Astrocyte of the spinal cord (primary cell): ENCODE measurements around the gene SLC18A3.

Experiments used
- DNase-seq: peaks from one replicate; pipeline ENCODE4 v3.0.0; 2011; ENCODE audit warnings: low read depth, low spot score
- H3K4me3 ChIP-seq: 2 replicates; pipeline ENCODE4 v1.5.1; 2011; ENCODE audit warnings: low read depth, mild to moderate bottlenecking, low read length, moderate library complexity
- in situ Hi-C: cut with HindIII; loops from 2 replicates; pipeline ENCODE4 v1.10.0; 2017; ENCODE audit warnings: low sequenced_read_pairs
- TF ChIP-seq, protein P1 (sequence below): IDR thresholded peaks from 2 replicates; pipeline ENCODE4 v1.5.1; 2012; ENCODE audit warnings: low read depth, mild to moderate bottlenecking, low read length, inconsistent platforms

The SLC18A3 gene

DNA sequence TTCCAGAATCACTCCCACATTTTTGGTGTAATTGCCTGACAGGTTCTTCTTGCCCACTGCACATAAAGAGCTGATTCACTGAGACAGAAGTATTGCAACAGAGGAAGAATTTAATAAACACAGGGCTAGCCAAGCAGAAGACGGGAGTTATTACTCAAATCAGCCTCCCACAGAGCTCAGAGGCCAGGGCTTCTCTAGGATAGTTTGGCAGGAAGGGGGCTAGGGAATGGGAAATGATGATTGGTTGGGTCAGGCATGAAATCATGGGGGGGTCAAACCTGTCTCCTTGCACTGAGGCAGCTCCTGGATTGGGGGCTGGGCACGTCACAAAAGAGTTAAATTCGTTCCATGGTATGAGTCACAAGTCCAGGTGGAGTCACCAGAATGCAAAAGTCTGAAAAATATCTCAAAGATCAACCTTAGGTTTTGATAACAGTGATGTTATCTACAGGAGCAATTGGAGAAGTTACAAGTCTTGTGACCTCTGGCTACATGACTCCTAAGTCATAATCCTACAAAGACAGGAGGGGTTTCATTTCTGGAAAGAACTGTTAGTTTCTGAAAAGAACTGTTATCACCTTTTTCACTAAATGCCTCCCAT, 41.0 kb upstream of the SLC18A3 start:
- TF ChIP-seq, protein P1, sequence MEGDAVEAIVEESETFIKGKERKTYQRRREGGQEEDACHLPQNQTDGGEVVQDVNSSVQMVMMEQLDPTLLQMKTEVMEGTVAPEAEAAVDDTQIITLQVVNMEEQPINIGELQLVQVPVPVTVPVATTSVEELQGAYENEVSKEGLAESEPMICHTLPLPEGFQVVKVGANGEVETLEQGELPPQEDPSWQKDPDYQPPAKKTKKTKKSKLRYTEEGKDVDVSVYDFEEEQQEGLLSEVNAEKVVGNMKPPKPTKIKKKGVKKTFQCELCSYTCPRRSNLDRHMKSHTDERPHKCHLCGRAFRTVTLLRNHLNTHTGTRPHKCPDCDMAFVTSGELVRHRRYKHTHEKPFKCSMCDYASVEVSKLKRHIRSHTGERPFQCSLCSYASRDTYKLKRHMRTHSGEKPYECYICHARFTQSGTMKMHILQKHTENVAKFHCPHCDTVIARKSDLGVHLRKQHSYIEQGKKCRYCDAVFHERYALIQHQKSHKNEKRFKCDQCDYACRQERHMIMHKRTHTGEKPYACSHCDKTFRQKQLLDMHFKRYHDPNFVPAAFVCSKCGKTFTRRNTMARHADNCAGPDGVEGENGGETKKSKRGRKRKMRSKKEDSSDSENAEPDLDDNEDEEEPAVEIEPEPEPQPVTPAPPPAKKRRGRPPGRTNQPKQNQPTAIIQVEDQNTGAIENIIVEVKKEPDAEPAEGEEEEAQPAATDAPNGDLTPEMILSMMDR: no peak
- in situ Hi-C loops: no loop called here
- peak; percentile 48 for DNase-seq
- no peak overlapping the region for H3K4me3 ChIP-seq

GRCh38 chr10:49571388-49571787, 38.7 kb upstream of the SLC18A3 start:
- no peak for DNase-seq
- no peak overlapping the region for H3K4me3 ChIP-seq
- TF ChIP-seq, protein P1: no peak
- in situ Hi-C loops: no loop called here

DNA sequence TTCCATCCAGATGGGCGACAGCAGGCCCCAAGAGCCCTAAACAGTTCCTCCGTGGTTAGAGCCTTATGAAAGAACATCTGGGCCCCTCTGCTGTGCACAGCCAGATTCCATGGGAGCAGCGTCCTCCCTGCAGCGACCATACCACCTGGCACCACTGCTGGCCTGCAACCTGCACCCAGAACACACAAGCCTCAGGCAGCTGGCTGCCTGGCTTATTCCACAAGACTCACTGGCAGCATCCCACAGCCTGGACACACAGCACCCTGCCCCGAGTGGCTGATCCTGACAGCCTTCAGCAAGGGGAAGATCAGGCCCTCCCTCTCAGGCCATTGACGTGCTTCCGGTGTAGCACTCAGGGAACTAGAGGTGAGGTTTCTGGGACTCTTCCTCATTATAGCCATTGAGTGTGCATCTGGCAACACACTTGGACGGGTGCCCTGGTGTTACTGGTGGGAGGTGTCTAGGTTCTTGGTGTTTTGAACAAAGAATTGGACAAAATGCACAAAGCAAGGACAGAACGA, 37.5 kb upstream of the SLC18A3 start:
- TF ChIP-seq, protein P1: no peak
- in situ Hi-C loops: no loop called here
- H3K4me3 ChIP-seq: no peak overlapping the region
- no peak for DNase-seq

DNA sequence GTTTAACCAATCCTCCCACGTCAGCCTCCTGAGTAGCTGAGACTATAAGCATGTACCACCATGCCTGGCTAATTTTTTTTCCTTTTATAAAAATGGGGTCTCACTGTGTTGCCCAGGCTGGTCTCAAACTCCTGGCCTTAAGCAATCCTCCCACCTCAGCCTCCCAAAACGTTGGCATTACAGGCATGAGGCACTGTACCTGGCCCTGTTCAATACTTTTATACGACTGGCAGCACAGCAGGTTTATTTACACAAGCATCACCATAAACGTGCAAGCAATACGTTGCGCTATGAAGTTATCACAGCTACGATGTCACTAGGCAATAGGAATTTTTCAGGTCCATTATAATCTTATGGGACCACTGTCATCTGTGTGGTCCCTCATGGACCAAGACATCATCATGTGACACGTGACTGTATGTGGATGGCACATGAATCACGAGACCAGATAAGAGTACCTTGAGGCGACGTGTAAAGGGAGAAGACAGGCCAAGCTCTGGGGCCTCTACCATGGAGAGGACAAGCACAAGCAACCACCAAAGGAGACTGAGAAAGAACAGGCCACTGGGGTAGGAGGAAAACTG, 34.5 kb upstream of the SLC18A3 start:
- in situ Hi-C loops: no loop called here
- H3K4me3 ChIP-seq: no peak overlapping the region
- no peak for DNase-seq
- TF ChIP-seq, protein P1: no peak

DNA sequence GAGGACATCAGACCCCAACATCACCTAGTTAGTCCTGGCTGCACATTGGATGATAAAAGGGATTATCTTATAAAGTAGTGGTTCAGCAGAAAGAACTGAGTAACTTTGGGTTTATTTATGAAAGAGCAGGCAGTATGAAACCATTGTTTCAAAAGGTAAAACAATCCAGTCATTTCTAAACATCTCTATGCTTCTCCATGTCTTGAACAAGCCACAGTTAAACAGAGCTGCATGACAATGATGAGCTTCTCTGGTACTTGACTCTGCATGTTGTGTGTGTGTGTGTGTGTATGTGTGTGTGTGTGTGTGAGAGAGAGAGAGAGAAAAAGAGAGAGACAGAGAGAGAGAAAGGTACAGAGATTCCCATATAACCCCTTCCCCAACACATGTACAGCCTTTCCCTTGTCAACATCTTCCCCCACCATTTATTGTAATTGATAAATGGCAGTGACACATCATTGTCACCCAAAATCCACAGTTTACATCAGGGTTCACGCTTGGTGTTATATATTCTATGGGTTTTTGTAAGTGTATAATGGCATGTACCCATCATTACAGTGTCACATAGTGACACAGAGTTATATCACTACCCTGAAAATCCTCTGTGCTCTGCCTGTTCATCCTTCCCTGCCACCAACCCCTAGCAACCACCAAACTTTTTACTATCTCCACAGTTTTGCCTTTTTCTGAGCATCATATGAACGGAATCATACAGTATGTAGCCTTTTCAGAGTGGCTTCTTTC, 32.8 kb upstream of the SLC18A3 start:
- in situ Hi-C loops: no loop called here
- no peak overlapping the region for H3K4me3 ChIP-seq
- DNase-seq: no peak
- TF ChIP-seq, protein P1: no peak

GRCh38 chr10:49578392-49578791, 31.7 kb upstream of the SLC18A3 start:
- no peak overlapping the region for H3K4me3 ChIP-seq
- TF ChIP-seq, protein P1: no peak
- in situ Hi-C loops: no loop called here
- no peak for DNase-seq
